ENCODE data around the gene ITIH1.

DNA sequence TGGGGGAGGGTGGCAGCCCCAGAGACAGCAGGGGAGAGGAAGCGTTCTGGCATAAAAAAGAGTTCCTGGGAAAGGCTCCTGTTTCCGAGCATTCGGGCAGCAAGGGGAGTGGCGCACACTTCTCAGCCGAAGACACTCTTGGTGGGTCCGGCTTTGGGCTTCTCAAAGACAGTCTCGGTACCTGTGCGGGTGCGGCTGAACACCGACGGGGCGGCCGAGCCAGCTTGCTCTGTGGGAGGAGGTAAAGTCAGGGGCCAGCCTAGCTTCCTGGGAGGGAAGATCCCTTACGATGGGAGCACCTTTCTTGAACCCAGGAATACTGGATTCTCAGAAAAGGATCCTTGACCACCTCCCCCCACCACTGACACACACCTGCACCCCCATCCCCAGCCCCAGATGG lies 55.8 kb downstream of the ITIH1 start:
- TF ChIP-seq, protein P1, sequence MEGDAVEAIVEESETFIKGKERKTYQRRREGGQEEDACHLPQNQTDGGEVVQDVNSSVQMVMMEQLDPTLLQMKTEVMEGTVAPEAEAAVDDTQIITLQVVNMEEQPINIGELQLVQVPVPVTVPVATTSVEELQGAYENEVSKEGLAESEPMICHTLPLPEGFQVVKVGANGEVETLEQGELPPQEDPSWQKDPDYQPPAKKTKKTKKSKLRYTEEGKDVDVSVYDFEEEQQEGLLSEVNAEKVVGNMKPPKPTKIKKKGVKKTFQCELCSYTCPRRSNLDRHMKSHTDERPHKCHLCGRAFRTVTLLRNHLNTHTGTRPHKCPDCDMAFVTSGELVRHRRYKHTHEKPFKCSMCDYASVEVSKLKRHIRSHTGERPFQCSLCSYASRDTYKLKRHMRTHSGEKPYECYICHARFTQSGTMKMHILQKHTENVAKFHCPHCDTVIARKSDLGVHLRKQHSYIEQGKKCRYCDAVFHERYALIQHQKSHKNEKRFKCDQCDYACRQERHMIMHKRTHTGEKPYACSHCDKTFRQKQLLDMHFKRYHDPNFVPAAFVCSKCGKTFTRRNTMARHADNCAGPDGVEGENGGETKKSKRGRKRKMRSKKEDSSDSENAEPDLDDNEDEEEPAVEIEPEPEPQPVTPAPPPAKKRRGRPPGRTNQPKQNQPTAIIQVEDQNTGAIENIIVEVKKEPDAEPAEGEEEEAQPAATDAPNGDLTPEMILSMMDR (conservative IDR thresholded peaks at IDR 0.05; ENCODE audit: low read depth, low read length), result no peak
- TF ChIP-seq EZH2 (IDR thresholded peaks at IDR 0.05; ENCODE audit: low read length, unreplicated experiment), result no peak
- TF ChIP-seq EZH2phosphoT487 (IDR thresholded peaks at IDR 0.05; ENCODE audit: borderline replicate concordance, low read length), result no peak

All from PC-3 (cell line).